SU-DHL-6 (cell line): Measurements from ENCODE around the gene TTN.

Experiments
- EZH2phosphoT487 ChIP-seq: fragments of 200-600 bp; sonication (generic), shearing (Covaris generic); conservative IDR thresholded peaks from 2 replicates; pipeline ENCODE4 v1.6.1; 2018; ENCODE audit warnings: mild to moderate bottlenecking, antibody characterized with exemption, low read length, moderate library complexity, mixed read lengths
- TF ChIP-seq, protein P1 (sequence below): fragments of 200-600 bp; sonication (generic); IDR thresholded peaks from one replicate; pipeline ENCODE4 v1.5.1; 2017; ENCODE audit warnings: antibody characterized with exemption, mild to moderate bottlenecking, low read length, moderate library complexity; ENCODE audit not compliant: insufficient read depth, poor library complexity, severe bottlenecking

DNA sequence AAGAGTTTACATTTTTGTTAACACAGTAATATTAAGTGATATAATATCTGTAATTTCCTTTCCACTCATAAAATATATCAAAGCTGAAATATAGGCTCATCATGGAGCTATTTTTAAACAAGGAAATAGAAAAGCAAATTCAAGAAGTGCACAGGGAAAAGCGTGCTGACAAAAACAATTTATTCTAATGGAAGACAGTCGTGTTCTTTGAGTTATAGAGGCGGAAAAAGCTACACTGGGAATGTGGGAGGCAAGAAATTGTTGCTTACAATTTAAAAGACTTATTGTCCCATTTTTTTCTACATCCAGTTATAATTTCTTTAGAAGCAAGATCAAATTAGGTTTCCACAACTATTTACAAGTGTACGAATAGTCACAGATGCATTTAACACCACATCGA lies 3.2 kb upstream of the TTN start:
- TF ChIP-seq, protein P1, sequence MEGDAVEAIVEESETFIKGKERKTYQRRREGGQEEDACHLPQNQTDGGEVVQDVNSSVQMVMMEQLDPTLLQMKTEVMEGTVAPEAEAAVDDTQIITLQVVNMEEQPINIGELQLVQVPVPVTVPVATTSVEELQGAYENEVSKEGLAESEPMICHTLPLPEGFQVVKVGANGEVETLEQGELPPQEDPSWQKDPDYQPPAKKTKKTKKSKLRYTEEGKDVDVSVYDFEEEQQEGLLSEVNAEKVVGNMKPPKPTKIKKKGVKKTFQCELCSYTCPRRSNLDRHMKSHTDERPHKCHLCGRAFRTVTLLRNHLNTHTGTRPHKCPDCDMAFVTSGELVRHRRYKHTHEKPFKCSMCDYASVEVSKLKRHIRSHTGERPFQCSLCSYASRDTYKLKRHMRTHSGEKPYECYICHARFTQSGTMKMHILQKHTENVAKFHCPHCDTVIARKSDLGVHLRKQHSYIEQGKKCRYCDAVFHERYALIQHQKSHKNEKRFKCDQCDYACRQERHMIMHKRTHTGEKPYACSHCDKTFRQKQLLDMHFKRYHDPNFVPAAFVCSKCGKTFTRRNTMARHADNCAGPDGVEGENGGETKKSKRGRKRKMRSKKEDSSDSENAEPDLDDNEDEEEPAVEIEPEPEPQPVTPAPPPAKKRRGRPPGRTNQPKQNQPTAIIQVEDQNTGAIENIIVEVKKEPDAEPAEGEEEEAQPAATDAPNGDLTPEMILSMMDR = no peak
- no peak for TF ChIP-seq EZH2phosphoT487
